ENCODE results near the gene RGCC.
"Not testable (repeated sequence)": the region's sequence is repeated elsewhere in the genome, so short reads cannot be mapped to it uniquely, and the experiment has no call there.

- not testable (repeated sequence) for TF ChIP-seq CTCF, POLR2AphosphoS5 (IDR thresholded peaks at IDR 0.05)
Observed at GRCh38 chr13:41434030-41434429, 23.3 kb upstream of the RGCC start.

All from breast epithelium (tissue), 3 donors.